ENCODE results near the gene GPM6B.

- TF ChIP-seq ARNT (IDR thresholded peaks at IDR 0.05) (no peak), BHLHE40 (IDR thresholded peaks at IDR 0.05; ENCODE audit: borderline replicate concordance) (no peak), TARDBP (IDR thresholded peaks at IDR 0.05) (no peak), FOXM1 (IDR thresholded peaks at IDR 0.05; ENCODE audit: borderline replicate concordance) (no peak), ZNF384 (IDR thresholded peaks at IDR 0.05) (no peak), SP1 (IDR thresholded peaks at IDR 0.05) (no peak), FOXK2 (IDR thresholded peaks at IDR 0.05) (no peak), PKNOX1 (IDR thresholded peaks at IDR 0.05) (no peak), ELF4 (IDR thresholded peaks at IDR 0.05) (no peak)
Measured at GRCh38 chrX:13829983-13830382, 13.1 kb upstream of the GPM6B start.
